Liver (tissue), 9 donors: Measurements from ENCODE around the gene SIK3. TPM values are rescaled to one million over a fixed set of nuclear protein-coding genes. Genes with fewer than 3 reads are reported as not detected.

Experiments
- DNase-seq: peaks from one replicate; pipeline ENCODE4 v3.0.0-alpha.2; 2017; ENCODE audit warnings: low spot score
- H3K27ac ChIP-seq, 2 donors: one replicate each; pipeline ENCODE4 v1.7.0; 2013; ENCODE audit warnings: inconsistent platforms in 2 of 2, low read length in 2 of 2, control low read depth in 1 of 2, low read depth in 1 of 2, mild to moderate bottlenecking in 1 of 2
- H3K27me3 ChIP-seq, 4 donors: one replicate each; pipeline versions ENCODE4 v1.6.1 to v1.7.0; 2013; ENCODE audit warnings: low read length in 3 of 4, inconsistent platforms in 1 of 4, mild to moderate bottlenecking in 1 of 4, moderate library complexity in 1 of 4; ENCODE audit not compliant: control insufficient read depth in 4 of 4, insufficient read depth in 4 of 4
- H3K36me3 ChIP-seq, 4 donors: one replicate each; pipeline versions ENCODE4 v1.6.1 to v1.7.0; 2013; ENCODE audit warnings: low read length in 3 of 4, mild to moderate bottlenecking in 3 of 4, low read depth in 1 of 4, moderate library complexity in 1 of 4; ENCODE audit not compliant: control insufficient read depth in 4 of 4, insufficient read depth in 3 of 4
- H3K4me1 ChIP-seq, 4 donors: one replicate each; pipeline versions ENCODE4 v1.6.1 to v1.7.0; 2013; ENCODE audit warnings: low read length in 3 of 4, mild to moderate bottlenecking in 3 of 4, moderate library complexity in 1 of 4; ENCODE audit not compliant: control insufficient read depth in 4 of 4, insufficient read depth in 4 of 4
- H3K4me3 ChIP-seq, 3 donors: one replicate each; pipeline versions ENCODE4 v1.6.1 to v1.7.0; 2013; ENCODE audit warnings: low read length in 3 of 3, control low read depth in 1 of 3, low read depth in 1 of 3, mild to moderate bottlenecking in 1 of 3
- H3K9ac ChIP-seq, 2 donors: one replicate each; pipeline ENCODE4 v1.7.0; 2013; ENCODE audit warnings: low read length in 2 of 2, mild to moderate bottlenecking in 2 of 2, moderate library complexity in 2 of 2, control low read depth in 1 of 2, low read depth in 1 of 2
- H3K9me3 ChIP-seq, 4 donors: one replicate each; pipeline versions ENCODE4 v1.6.1 to v1.7.0; 2013; ENCODE audit warnings: low read length in 3 of 4; ENCODE audit not compliant: control insufficient read depth in 4 of 4
- ATF3 ChIP-seq: IDR thresholded peaks from 2 replicates; pipeline ENCODE4 v1.6.1; 2016; ENCODE audit warnings: antibody characterized with exemption
- CTCF ChIP-seq: fragments of 150-350 bp; IDR thresholded peaks from 2 replicates; pipeline ENCODE4 v1.5.1; 2017; ENCODE audit warnings: improper control_type of control experiment, low read depth, low read length; ENCODE audit not compliant: missing input control
- EGR1 ChIP-seq, 2 donors: IDR thresholded peaks; 2 replicates each; pipeline ENCODE4 v1.6.1; 2016 to 2018; ENCODE audit warnings: antibody characterized with exemption in 2 of 2, low read depth in 2 of 2
- FOXA1 ChIP-seq: IDR thresholded peaks from 2 replicates; pipeline ENCODE4 v1.6.1; 2016; ENCODE audit warnings: antibody characterized with exemption
- FOXA2 ChIP-seq: IDR thresholded peaks from 2 replicates; pipeline ENCODE4 v1.6.1; 2016; ENCODE audit warnings: antibody characterized with exemption
- GABPA ChIP-seq, 2 donors: IDR thresholded peaks in 1 of 2; conservative IDR thresholded peaks in 1 of 2; 2 replicates each; pipeline ENCODE4 v1.6.1; 2016; ENCODE audit warnings: antibody characterized with exemption in 2 of 2, mild to moderate bottlenecking in 1 of 2, moderate library complexity in 1 of 2
- HNF4A ChIP-seq, 2 donors: conservative IDR thresholded peaks; 2 replicates each; pipeline ENCODE4 v1.6.1; 2016; ENCODE audit warnings: antibody characterized with exemption in 2 of 2, mild to moderate bottlenecking in 2 of 2
- HNF4G ChIP-seq: IDR thresholded peaks from 2 replicates; pipeline ENCODE4 v1.6.1; 2016; ENCODE audit warnings: antibody characterized with exemption
- JUND ChIP-seq, 2 donors: IDR thresholded peaks; 2 replicates each; pipeline ENCODE4 v1.6.1; 2016; ENCODE audit warnings: antibody characterized with exemption in 2 of 2
- MAX ChIP-seq: IDR thresholded peaks from 2 replicates; pipeline ENCODE4 v1.6.1; 2016; ENCODE audit warnings: antibody characterized with exemption
- NR2F2 ChIP-seq: IDR thresholded peaks from 2 replicates; pipeline ENCODE4 v1.6.1; 2016; ENCODE audit warnings: antibody characterized with exemption
- RAD21 ChIP-seq, 2 donors: IDR thresholded peaks; 2 replicates each; pipeline ENCODE4 v1.6.1; 2016; ENCODE audit warnings: antibody characterized with exemption in 2 of 2, mild to moderate bottlenecking in 2 of 2
- RXRA ChIP-seq, 2 donors: IDR thresholded peaks; 2 replicates each; pipeline ENCODE4 v1.6.1; 2017 to 2018; ENCODE audit warnings: antibody characterized with exemption in 2 of 2, mild to moderate bottlenecking in 1 of 2
- SP1 ChIP-seq: IDR thresholded peaks from 2 replicates; pipeline ENCODE4 v1.6.1; 2018; ENCODE audit warnings: antibody characterized with exemption, mild to moderate bottlenecking
- TAF1 ChIP-seq: conservative IDR thresholded peaks from 2 replicates; pipeline ENCODE4 v1.6.1; 2016; ENCODE audit warnings: antibody characterized with exemption, mild to moderate bottlenecking
- YY1 ChIP-seq: IDR thresholded peaks from 2 replicates; pipeline ENCODE4 v1.6.1; 2016; ENCODE audit warnings: antibody characterized with exemption, mild to moderate bottlenecking
- ZBTB33 ChIP-seq: IDR thresholded peaks from 2 replicates; pipeline ENCODE4 v1.6.1; 2016; ENCODE audit warnings: antibody characterized with exemption
- WGBS: extraction: QIAGEN DNeasy Blood & Tissue Kit; methylation state at CpG from one replicate; pipeline ENCODE4 v1.1.7; 2013; 5-methylcytosine and 5-hydroxymethylcytosine counted together
- polyA plus RNA-seq, 2 donors: library from polyadenylated mRNA; stranded (reverse) in 1 of 2; unstranded in 1 of 2; fragments of 200-250 nt in 1 of 2; fragments of >200 nt in 1 of 2; fragmentation: Nextera tagmentation in 1 of 2; extraction: Ambion mirVana in 1 of 2; gene quantifications; one replicate each; pipeline versions ENCODE4 v1.2.1 to v1.2.3, GENCODE V29; 2013 to 2015
- total RNA-seq, 2 donors: library from RNA; depleted of rRNA; stranded (reverse); fragments of >200 nt; gene quantifications; one replicate each; pipeline ENCODE4 v1.2.3, GENCODE V29; 2014
- TF ChIP-seq, protein P1 (sequence below): IDR thresholded peaks from 2 replicates; pipeline ENCODE4 v1.6.1; 2016; ENCODE audit warnings: antibody characterized with exemption, mild to moderate bottlenecking
- donor health status: healthy.
- donor health status: healthy.
- donor health status: healthy.
- donor health status: healthy.
- donor health status: healthy.

Gene SIK3
- total and polyA plus RNA-seq, 4 donors = 6.9 to 52.4 (median 14.4) TPM

DNA sequence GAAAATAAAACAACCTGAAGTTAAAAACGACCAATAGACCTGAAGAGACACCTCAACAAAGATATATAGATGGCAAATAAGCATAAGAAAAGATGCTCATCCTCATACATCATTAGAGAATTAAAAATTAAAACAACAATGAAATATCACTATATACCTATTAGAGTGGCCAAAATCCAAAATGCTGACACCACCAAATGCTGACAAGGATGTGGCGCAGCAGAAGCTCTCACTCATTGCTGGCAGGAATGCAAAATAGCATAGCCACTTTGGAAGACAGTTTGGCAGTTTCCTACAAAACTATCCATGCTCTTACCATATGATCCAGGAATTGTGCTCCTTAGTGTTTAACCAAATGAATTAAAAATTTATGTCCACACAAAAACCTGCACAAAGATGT lies 205.9 kb downstream of the SIK3 start:
- Histone ChIP-seq H3K9ac (no peak overlapping the region), H3K36me3 (peaks cover 4 to 48% (median 17%) of the 10 kb centered on the region in 4 donors), H3K4me1 (peaks cover 5 to 12% (median 10%) of the 10 kb centered on the region in 4 donors), H3K4me3 (no peak overlapping the region), H3K27me3 (no peaks in the 10 kb centered on the region), H3K9me3 (no peaks in the 10 kb centered on the region), H3K27ac (no peak overlapping the region)
- 94% methylated on average over 2 of the region's 2 CpGs for WGBS
- TF ChIP-seq RAD21 (IDR thresholded peaks at IDR 0.05) = no peak
- TF ChIP-seq ATF3 = no peak
- no peak for TF ChIP-seq TAF1
- TF ChIP-seq, protein P1, sequence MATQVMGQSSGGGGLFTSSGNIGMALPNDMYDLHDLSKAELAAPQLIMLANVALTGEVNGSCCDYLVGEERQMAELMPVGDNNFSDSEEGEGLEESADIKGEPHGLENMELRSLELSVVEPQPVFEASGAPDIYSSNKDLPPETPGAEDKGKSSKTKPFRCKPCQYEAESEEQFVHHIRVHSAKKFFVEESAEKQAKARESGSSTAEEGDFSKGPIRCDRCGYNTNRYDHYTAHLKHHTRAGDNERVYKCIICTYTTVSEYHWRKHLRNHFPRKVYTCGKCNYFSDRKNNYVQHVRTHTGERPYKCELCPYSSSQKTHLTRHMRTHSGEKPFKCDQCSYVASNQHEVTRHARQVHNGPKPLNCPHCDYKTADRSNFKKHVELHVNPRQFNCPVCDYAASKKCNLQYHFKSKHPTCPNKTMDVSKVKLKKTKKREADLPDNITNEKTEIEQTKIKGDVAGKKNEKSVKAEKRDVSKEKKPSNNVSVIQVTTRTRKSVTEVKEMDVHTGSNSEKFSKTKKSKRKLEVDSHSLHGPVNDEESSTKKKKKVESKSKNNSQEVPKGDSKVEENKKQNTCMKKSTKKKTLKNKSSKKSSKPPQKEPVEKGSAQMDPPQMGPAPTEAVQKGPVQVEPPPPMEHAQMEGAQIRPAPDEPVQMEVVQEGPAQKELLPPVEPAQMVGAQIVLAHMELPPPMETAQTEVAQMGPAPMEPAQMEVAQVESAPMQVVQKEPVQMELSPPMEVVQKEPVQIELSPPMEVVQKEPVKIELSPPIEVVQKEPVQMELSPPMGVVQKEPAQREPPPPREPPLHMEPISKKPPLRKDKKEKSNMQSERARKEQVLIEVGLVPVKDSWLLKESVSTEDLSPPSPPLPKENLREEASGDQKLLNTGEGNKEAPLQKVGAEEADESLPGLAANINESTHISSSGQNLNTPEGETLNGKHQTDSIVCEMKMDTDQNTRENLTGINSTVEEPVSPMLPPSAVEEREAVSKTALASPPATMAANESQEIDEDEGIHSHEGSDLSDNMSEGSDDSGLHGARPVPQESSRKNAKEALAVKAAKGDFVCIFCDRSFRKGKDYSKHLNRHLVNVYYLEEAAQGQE = no peak
- TF ChIP-seq FOXA1 = no peak
- TF ChIP-seq SP1 = no peak
- no peak for TF ChIP-seq RXRA (IDR thresholded peaks at IDR 0.05)
- TF ChIP-seq YY1 = no peak
- TF ChIP-seq FOXA2 = no peak
- TF ChIP-seq EGR1 (IDR thresholded peaks at IDR 0.05; ENCODE audit: low read depth in 2 of 2) = no peak
- TF ChIP-seq HNF4A (conservative IDR thresholded peaks at IDR 0.05) = no peak
- TF ChIP-seq HNF4G = no peak
- TF ChIP-seq CTCF = no peak
- TF ChIP-seq MAX = no peak
- no peak for TF ChIP-seq JUND (IDR thresholded peaks at IDR 0.05)
- no peak for TF ChIP-seq ZBTB33
- no peak for TF ChIP-seq NR2F2
- TF ChIP-seq GABPA (IDR thresholded peaks at IDR 0.05 in 1 of 2, conservative IDR thresholded peaks at IDR 0.05 in 1 of 2) = no peak
- no peak for DNase-seq
